K562 (cell line): ENCODE measurements around the gene ABCB6.

ENCODE experiments used
- CBX2 ChIP-seq: fragments of 200-600 bp; sonication (generic); IDR thresholded peaks from one replicate; pipeline ENCODE4 v1.6.1; 2012; ENCODE audit warnings: mild to moderate bottlenecking, low read length, inconsistent platforms; ENCODE audit not compliant: insufficient read depth, poor library complexity, severe bottlenecking
- CHD1 ChIP-seq: fragments of 200-600 bp; sonication (generic); IDR thresholded peaks from one replicate; pipeline ENCODE4 v1.6.1; 2012; ENCODE audit warnings: mild to moderate bottlenecking, moderate library complexity, low read length, inconsistent platforms
- EZH2 ChIP-seq: IDR thresholded peaks from 2 replicates; pipeline ENCODE4 v1.6.1; 2012; ENCODE audit warnings: low read depth, mild to moderate bottlenecking, inconsistent platforms, low read length, borderline replicate concordance
- GATAD2A ChIP-seq: fragments of 450-650 bp; IDR thresholded peaks from 2 replicates; pipeline ENCODE4 v1.6.1; 2017
- HIVEP1 ChIP-seq: fragments of 250-450 bp; sonication (Bioruptor Pico); IDR thresholded peaks from 2 replicates; pipeline ENCODE4 v1.4.0; 2020; ENCODE audit warnings: mild to moderate bottlenecking
- MAX ChIP-seq: sonication (generic); formaldehyde crosslinking; IDR thresholded peaks from 2 replicates; pipeline ENCODE4 v1.9.0; 2022; ENCODE audit warnings: mild to moderate bottlenecking, missing genetic modification reagents
- MLLT1 ChIP-seq, 2 experiments: fragments of 450-650 bp; IDR thresholded peaks; 2 replicates each; pipeline ENCODE4 v1.6.1; 2016
- NR2F6 ChIP-seq: fragments of 450-650 bp; formaldehyde crosslinking; IDR thresholded peaks from 2 replicates; pipeline ENCODE4 v1.4.0; 2020; ENCODE audit warnings: mild to moderate bottlenecking
- NRF1 ChIP-seq, 2 experiments: fragments of 450-650 bp; IDR thresholded peaks in 1 of 2; conservative IDR thresholded peaks in 1 of 2; 2 replicates each; pipeline ENCODE4 v1.6.1; 2014; ENCODE audit warnings: mild to moderate bottlenecking in 2 of 2
- PRPF4 ChIP-seq: fragments of 200-400 bp; formaldehyde crosslinking; IDR thresholded peaks from one replicate; pipeline ENCODE4 v1.6.1; 2017; ENCODE audit warnings: low read length, low read depth, mild to moderate bottlenecking; ENCODE audit not compliant: insufficient read depth, poor library complexity, severe bottlenecking
- RAD21 ChIP-seq, 2 experiments: fragments of 250-450 bp in 1 of 2; fragments of 450-650 bp in 1 of 2; sonication (Bioruptor Pico) in 1 of 2; formaldehyde crosslinking in 1 of 2; IDR thresholded peaks in 1 of 2; conservative IDR thresholded peaks in 1 of 2; 2 replicates each; pipeline versions ENCODE4 v1.4.0 to v1.8.0; 2020 to 2022; ENCODE audit warnings: mild to moderate bottlenecking in 2 of 2, moderate library complexity in 1 of 2
- ZNF639 ChIP-seq, 2 experiments: fragments of 200-800 bp in 1 of 2; sonication (Bioruptor generic) in 1 of 2; sonication (generic) in 1 of 2; formaldehyde crosslinking in 1 of 2; IDR thresholded peaks in 1 of 2; conservative IDR thresholded peaks in 1 of 2; 2 replicates each; pipeline versions ENCODE4 v1.5.0 to v1.6.1; 2016 to 2020; ENCODE audit warnings: missing compliant biosample characterization in 1 of 2, missing genetic modification characterization in 1 of 2, missing genetic modification reagents in 1 of 2

- TF ChIP-seq CHD1 (no peak), CBX2 (no peak), ZNF639 (CRISPR knock-in tag; conservative IDR thresholded peaks at IDR 0.05 in 1 of 2, IDR thresholded peaks at IDR 0.05 in 1 of 2) (peak in 1 of 2 experiments; percentile 86; a peak in 2 of 4 replicates), NR2F6 (CRISPR knock-in tag) (no peak), PRPF4 (no peak), EZH2 (no peak), HIVEP1 (no peak), MLLT1 (IDR thresholded peaks at IDR 0.05) (no peak), GATAD2A (no peak), NRF1 (conservative IDR thresholded peaks at IDR 0.05 in 1 of 2, IDR thresholded peaks at IDR 0.05 in 1 of 2) (peak in 1 of 2 experiments; percentile 23; a peak in 2 of 4 replicates), RAD21 (CRISPR knock-in tag; conservative IDR thresholded peaks at IDR 0.05 in 1 of 2, IDR thresholded peaks at IDR 0.05 in 1 of 2) (no peak), MAX (CRISPR knock-in tag) (peak; percentile 63)
These were observed 41.8 kb downstream of the ABCB6 start, which contains the start of gene CNPPD1 for GRCh38 chr2:219176818-219177551.
